H9 (cell line): Measurements from ENCODE around the gene TMCC1. TPM values are rescaled to one million over a fixed set of nuclear protein-coding genes. Genes with fewer than 3 reads are reported as not detected.

ENCODE experiments used
- DNase-seq: peaks from one replicate; pipeline ENCODE4 v3.0.0-alpha.2; 2017
- H2AFZ ChIP-seq: one replicate; pipeline ENCODE4 v1.6.1; 2013; ENCODE audit warnings: mild to moderate bottlenecking, low read length, control low read depth, moderate library complexity
- H2AK5ac ChIP-seq: 2 replicates; pipeline ENCODE4 v1.6.1; 2013; ENCODE audit warnings: low read length, control low read depth, mixed read lengths; ENCODE audit not compliant: insufficient read length
- H2BK120ac ChIP-seq: one replicate; pipeline ENCODE4 v1.6.1; 2013; ENCODE audit warnings: low read depth, mild to moderate bottlenecking, low read length, control low read depth, inconsistent platforms; ENCODE audit not compliant: poor library complexity, severe bottlenecking
- H2BK12ac ChIP-seq: 2 replicates; pipeline ENCODE4 v1.6.1; 2013; ENCODE audit warnings: low read length, control low read depth, mixed read lengths, low read depth; ENCODE audit not compliant: insufficient read length
- H2BK15ac ChIP-seq: 2 replicates; pipeline ENCODE4 v1.6.1; 2013; ENCODE audit warnings: low read depth, low read length, control low read depth
- H2BK20ac ChIP-seq: one replicate; pipeline ENCODE4 v1.6.1; 2013; ENCODE audit warnings: low read depth, mild to moderate bottlenecking, low read length, control low read depth, inconsistent platforms; ENCODE audit not compliant: poor library complexity, severe bottlenecking
- H2BK5ac ChIP-seq: 2 replicates; pipeline ENCODE4 v1.6.1; 2013; ENCODE audit warnings: low read length, control low read depth, mixed read lengths; ENCODE audit not compliant: insufficient read length
- H3K14ac ChIP-seq: 2 replicates; pipeline ENCODE4 v1.6.1; 2013; ENCODE audit warnings: low read length, control low read depth; ENCODE audit not compliant: insufficient read depth
- H3K18ac ChIP-seq: 2 replicates; pipeline ENCODE4 v1.6.1; 2013; ENCODE audit warnings: low read depth, mild to moderate bottlenecking, mixed read lengths, low read length, control low read depth; ENCODE audit not compliant: insufficient read length
- H3K23ac ChIP-seq: 2 replicates; pipeline ENCODE4 v1.6.1; 2013; ENCODE audit warnings: low read length, control low read depth, mixed read lengths, low read depth; ENCODE audit not compliant: insufficient read length
- H3K23me2 ChIP-seq: 2 replicates; pipeline ENCODE4 v1.6.1; 2013; ENCODE audit warnings: low read depth, mild to moderate bottlenecking, mixed read lengths, low read length, control low read depth; ENCODE audit not compliant: insufficient read length, poor library complexity, severe bottlenecking
- H3K27ac ChIP-seq: 2 replicates; pipeline ENCODE4 v1.5.1; 2013; ENCODE audit warnings: low read length, control low read depth, mixed read lengths, low read depth; ENCODE audit not compliant: insufficient read length
- H3K27me3 ChIP-seq: 2 replicates; pipeline ENCODE4 v1.6.1; 2013; ENCODE audit warnings: low read length, control low read depth, inconsistent platforms; ENCODE audit not compliant: insufficient read depth
- H3K4ac ChIP-seq: 2 replicates; pipeline ENCODE4 v1.6.1; 2013; ENCODE audit warnings: low read depth, mild to moderate bottlenecking, control low read depth, inconsistent platforms, low read length, moderate library complexity
- H3K4me1 ChIP-seq: 2 replicates; pipeline ENCODE4 v1.6.1; 2013; ENCODE audit warnings: low read length, control low read depth, inconsistent platforms; ENCODE audit not compliant: insufficient read depth
- H3K4me2 ChIP-seq: 2 replicates; pipeline ENCODE4 v1.6.1; 2013; ENCODE audit warnings: low read length, control low read depth, mixed read lengths; ENCODE audit not compliant: insufficient read length, insufficient read depth
- H3K56ac ChIP-seq: 2 replicates; pipeline ENCODE4 v1.6.1; 2013; ENCODE audit warnings: low read depth, mild to moderate bottlenecking, mixed read lengths, low read length, control low read depth; ENCODE audit not compliant: insufficient read length
- H3K79me1 ChIP-seq: 2 replicates; pipeline ENCODE4 v1.6.1; 2013; ENCODE audit warnings: low read depth, mild to moderate bottlenecking, moderate library complexity, low read length, control low read depth, inconsistent platforms; ENCODE audit not compliant: insufficient read depth, poor library complexity, severe bottlenecking
- H3K79me2 ChIP-seq: 2 replicates; pipeline ENCODE4 v1.6.1; 2013; ENCODE audit warnings: low read length, control low read depth, inconsistent platforms; ENCODE audit not compliant: insufficient read depth
- H3K9ac ChIP-seq: 2 replicates; pipeline ENCODE4 v1.6.1; 2013; ENCODE audit warnings: low read length, control low read depth, mixed read lengths; ENCODE audit not compliant: insufficient read length; ENCODE audit errors: extremely low read depth
- H3K9me3 ChIP-seq: one replicate; pipeline ENCODE4 v1.6.1; 2013; ENCODE audit warnings: low read depth, low read length, inconsistent platforms; ENCODE audit not compliant: control insufficient read depth
- H3T11ph ChIP-seq: one replicate; pipeline ENCODE4 v1.6.1; 2013; ENCODE audit warnings: mild to moderate bottlenecking, low read length, control low read depth, inconsistent platforms
- H4K20me1 ChIP-seq: one replicate; pipeline ENCODE4 v1.6.1; 2013; ENCODE audit not compliant: control insufficient read depth, insufficient read length, insufficient read depth
- H4K5ac ChIP-seq: 2 replicates; pipeline ENCODE4 v1.6.1; 2013; ENCODE audit warnings: low read depth, mild to moderate bottlenecking, mixed read lengths, low read length, control low read depth; ENCODE audit not compliant: insufficient read length
- H4K8ac ChIP-seq: replicated peaks from 2 replicates; pipeline ENCODE4 v1.6.1; 2013; ENCODE audit warnings: low read length, control low read depth, mixed read lengths, low read depth; ENCODE audit not compliant: insufficient read length
- H4K91ac ChIP-seq: 2 replicates; pipeline ENCODE4 v1.6.1; 2013; ENCODE audit warnings: low read depth, mild to moderate bottlenecking, moderate library complexity, mixed read lengths, low read length, control low read depth; ENCODE audit not compliant: insufficient read length
- H3K27ac Mint-ChIP-seq, 3 experiments: 2 replicates in 2 of 3; 3 replicates in 1 of 3; pipeline ENCODE4 v1.8.0; 2020 to 2021; ENCODE audit warnings: mixed read lengths in 3 of 3, mild to moderate bottlenecking in 1 of 3, moderate library complexity in 1 of 3
- H3K27me3 Mint-ChIP-seq: 2 replicates; pipeline ENCODE4 v1.8.0; 2021; ENCODE audit warnings: low read depth, mild to moderate bottlenecking, moderate library complexity, mixed read lengths
- H3K36me3 Mint-ChIP-seq, 3 experiments: 2 replicates in 2 of 3; 3 replicates in 1 of 3; pipeline ENCODE4 v1.8.0; 2020 to 2021; ENCODE audit warnings: low read depth in 3 of 3, mixed read lengths in 3 of 3; ENCODE audit not compliant: insufficient read depth in 1 of 3
- H3K4me1 Mint-ChIP-seq, 2 experiments: 2 replicates each; pipeline ENCODE4 v1.8.0; 2020; ENCODE audit warnings: mixed read lengths in 2 of 2
- H3K4me3 Mint-ChIP-seq, 2 experiments: 2 replicates in 1 of 2; 3 replicates in 1 of 2; pipeline ENCODE4 v1.8.0; 2020 to 2021; ENCODE audit warnings: mild to moderate bottlenecking in 2 of 2, mixed read lengths in 2 of 2, moderate library complexity in 1 of 2
- H3K9me3 Mint-ChIP-seq, 2 experiments: 2 replicates in 1 of 2; 3 replicates in 1 of 2; pipeline ENCODE4 v1.8.0; 2020; ENCODE audit warnings: mild to moderate bottlenecking in 2 of 2, mixed read lengths in 2 of 2, moderate library complexity in 1 of 2
- CTCF ChIP-seq: fragments of 200-600 bp; sonication (generic); conservative IDR thresholded peaks from 3 replicates; pipeline ENCODE4 v1.8.0; 2021; ENCODE audit warnings: antibody characterized with exemption, mild to moderate bottlenecking
- WGBS: extraction: QIAGEN DNeasy Blood & Tissue Kit; methylation state at CpG from one replicate; pipeline ENCODE4 v1.1.7; 2013; ENCODE audit warnings: missing lambda C conversion rate, low lambda C conversion rate, mixed read lengths; ENCODE audit not compliant: insufficient read length; ENCODE audit errors: extremely low coverage; 5-methylcytosine and 5-hydroxymethylcytosine counted together
- total RNA-seq: library from RNA; stranded (reverse); gene quantifications from 2 replicates; pipeline ENCODE4 v1.2.1, GENCODE V29; 2021

TMCC1 gene
- total RNA-seq, 1 experiment from 2014 or later: 24.4 TPM

GRCh38 chr3:129837065-129837642, 56.4 kb downstream of the TMCC1 start:
- Histone ChIP-seq H3T11ph (no peak overlapping the region), H4K8ac (no peak overlapping the region), H3K4me1 (peaks cover 4% of the 10 kb centered on the region; the same call in 1 of the 2 replicates), H3K56ac (no peak overlapping the region), H3K4ac (no peak overlapping the region), H2AFZ (no peak overlapping the region), H3K27ac (no peak overlapping the region), H4K91ac (no peak overlapping the region), H3K4me2 (no peak overlapping the region), H2BK12ac (no peak overlapping the region), H2AK5ac (no peak overlapping the region), H3K9ac (no peak overlapping the region), H2BK15ac (no peak overlapping the region), H3K23ac (no peak overlapping the region), H3K9me3 (no peaks in the 10 kb centered on the region), H3K23me2 (no peaks in the 10 kb centered on the region), H3K79me1 (peaks cover 3% of the 10 kb centered on the region), H2BK5ac (no peak overlapping the region), H4K5ac (no peak overlapping the region), H3K27me3 (no peaks in the 10 kb centered on the region), H3K14ac (no peak overlapping the region), H3K18ac (no peak overlapping the region), H4K20me1 (no peaks in the 10 kb centered on the region), H3K79me2 (no peaks in the 10 kb centered on the region), H2BK20ac (no peak overlapping the region), H2BK120ac (no peak overlapping the region)
- no peak overlapping the region for H3K4me3 Mint-ChIP-seq
- H3K9me3 Mint-ChIP-seq: no peaks in the 10 kb centered on the region; a peak in 1 of 5 replicates
- WGBS: no CpG with 5 or more reads among the region's 2 CpGs
- peaks cover 5 to 6% (median 5%) of the 10 kb centered on the region in 3 experiments; a peak in 5 of 7 replicates for H3K36me3 Mint-ChIP-seq
- no peak for TF ChIP-seq CTCF
- no peak for DNase-seq
- H3K4me1 Mint-ChIP-seq: peaks cover 25 to 35% of the 10 kb centered on the region in 2 experiments
- H3K27me3 Mint-ChIP-seq: no peaks in the 10 kb centered on the region
- H3K27ac Mint-ChIP-seq: peak overlapping the region; percentile 32 to 59 (median 33); a peak in 5 of 7 replicates
